ENCODE measurements around the gene KANSL1.

KANSL1 gene

GRCh38 chr17:46202424-46202823 is 9.2 kb upstream of the KANSL1 start:
- no peak for TF ChIP-seq CTCF (conservative IDR thresholded peaks at IDR 0.05; ENCODE audit: low read length)
- DNase-seq (ENCODE audit: low read depth), result no peak
- H3K4me3 ChIP-seq (ENCODE audit: low read length), result no peak overlapping the region

- TF ChIP-seq CTCF (conservative IDR thresholded peaks at IDR 0.05; ENCODE audit: low read length), result no peak
- no peak overlapping the region for H3K4me3 ChIP-seq (ENCODE audit: low read length)
- no peak for DNase-seq (ENCODE audit: low read depth)
Measured at GRCh38 chr17:46201491-46201890, 8.3 kb upstream of the KANSL1 start.

- no peak for TF ChIP-seq CTCF (conservative IDR thresholded peaks at IDR 0.05; ENCODE audit: low read length)
- no peak for DNase-seq (ENCODE audit: low read depth)
- H3K4me3 ChIP-seq (ENCODE audit: low read length), result no peak overlapping the region
Measured at GRCh38 chr17:46200197-46200596, 7.0 kb upstream of the KANSL1 start.

GRCh38 chr17:46199379-46199778 is 6.2 kb upstream of the KANSL1 start:
- H3K4me3 ChIP-seq (ENCODE audit: low read length), result no peak overlapping the region
- TF ChIP-seq CTCF (conservative IDR thresholded peaks at IDR 0.05; ENCODE audit: low read length), result no peak
- peak; percentile 51 for DNase-seq (ENCODE audit: low read depth)

- no peak overlapping the region for H3K4me3 ChIP-seq (ENCODE audit: low read length)
- no peak for DNase-seq (ENCODE audit: low read depth)
- no peak for TF ChIP-seq CTCF (conservative IDR thresholded peaks at IDR 0.05; ENCODE audit: low read length)
Measured at GRCh38 chr17:46198233-46198632, 5.0 kb upstream of the KANSL1 start.

GRCh38 chr17:46197530-46197929 is 4.3 kb upstream of the KANSL1 start:
- no peak for TF ChIP-seq CTCF (conservative IDR thresholded peaks at IDR 0.05; ENCODE audit: low read length)
- no peak for DNase-seq (ENCODE audit: low read depth)
- H3K4me3 ChIP-seq (ENCODE audit: low read length), result no peak overlapping the region

GRCh38 chr17:46195939-46196716 is 2.9 kb upstream of the KANSL1 start:
- no peak for TF ChIP-seq CTCF (conservative IDR thresholded peaks at IDR 0.05; ENCODE audit: low read length)
- H3K4me3 ChIP-seq (ENCODE audit: low read length), result no peak overlapping the region
- DNase-seq (ENCODE audit: low read depth), result no peak

Data from AG10803 (cell line).